Lower leg skin (tissue), 3 donors: Measurements from ENCODE around the gene CNOT4.

Source experiments
- POLR2A ChIP-seq, 2 donors: fragments of 450-650 bp; IDR thresholded peaks; one replicate each; pipeline ENCODE4 v1.6.1; 2016 to 2017; ENCODE audit warnings: antibody characterized with exemption in 2 of 2, mild to moderate bottlenecking in 1 of 2, moderate library complexity in 1 of 2
- TF ChIP-seq, protein P1 (sequence below), 3 donors: fragments of 450-650 bp; IDR thresholded peaks; one replicate each; pipeline ENCODE4 v1.5.1; 2016; ENCODE audit warnings: antibody characterized with exemption in 3 of 3, mild to moderate bottlenecking in 3 of 3, moderate library complexity in 2 of 3

DNA sequence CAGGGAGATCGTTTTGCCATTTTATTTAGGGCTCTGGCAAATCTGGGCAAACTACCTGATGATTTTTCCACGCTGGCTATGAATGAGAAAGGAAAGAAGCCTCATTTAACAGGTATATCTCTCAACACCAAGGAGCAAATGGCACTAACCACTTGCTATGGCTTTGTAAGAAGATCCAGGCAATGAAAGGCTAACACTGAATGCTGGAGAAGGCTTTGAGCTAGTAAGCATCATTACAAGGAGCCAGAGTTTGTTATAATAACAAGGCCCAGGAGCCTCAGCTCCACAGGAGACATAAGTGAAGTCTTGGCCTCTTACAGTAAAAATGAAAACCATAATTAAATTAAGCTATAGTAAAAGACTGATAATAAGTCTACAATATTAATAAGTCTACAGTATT is 123.1 kb downstream of the CNOT4 start:
- TF ChIP-seq, protein P1, sequence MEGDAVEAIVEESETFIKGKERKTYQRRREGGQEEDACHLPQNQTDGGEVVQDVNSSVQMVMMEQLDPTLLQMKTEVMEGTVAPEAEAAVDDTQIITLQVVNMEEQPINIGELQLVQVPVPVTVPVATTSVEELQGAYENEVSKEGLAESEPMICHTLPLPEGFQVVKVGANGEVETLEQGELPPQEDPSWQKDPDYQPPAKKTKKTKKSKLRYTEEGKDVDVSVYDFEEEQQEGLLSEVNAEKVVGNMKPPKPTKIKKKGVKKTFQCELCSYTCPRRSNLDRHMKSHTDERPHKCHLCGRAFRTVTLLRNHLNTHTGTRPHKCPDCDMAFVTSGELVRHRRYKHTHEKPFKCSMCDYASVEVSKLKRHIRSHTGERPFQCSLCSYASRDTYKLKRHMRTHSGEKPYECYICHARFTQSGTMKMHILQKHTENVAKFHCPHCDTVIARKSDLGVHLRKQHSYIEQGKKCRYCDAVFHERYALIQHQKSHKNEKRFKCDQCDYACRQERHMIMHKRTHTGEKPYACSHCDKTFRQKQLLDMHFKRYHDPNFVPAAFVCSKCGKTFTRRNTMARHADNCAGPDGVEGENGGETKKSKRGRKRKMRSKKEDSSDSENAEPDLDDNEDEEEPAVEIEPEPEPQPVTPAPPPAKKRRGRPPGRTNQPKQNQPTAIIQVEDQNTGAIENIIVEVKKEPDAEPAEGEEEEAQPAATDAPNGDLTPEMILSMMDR (IDR thresholded peaks at IDR 0.05): no peak
- no peak for TF ChIP-seq POLR2A (IDR thresholded peaks at IDR 0.05)
